HL-60 (cell line): ENCODE results near the gene PNMA1.

Experiments used
- DNase-seq, 2 experiments: peaks; one replicate each; pipeline ENCODE4 v3.0.0-alpha.2; 2010 to 2020; ENCODE audit warnings: low read depth in 1 of 2, low spot score in 1 of 2
- H3K27ac ChIP-seq: fragments of 250-450 bp; sonication (Bioruptor Pico); replicated peaks from 2 replicates; pipeline ENCODE4 v1.5.1; 2020; ENCODE audit warnings: mild to moderate bottlenecking, moderate library complexity
- H3K27me3 ChIP-seq: fragments of 250-450 bp; sonication (Bioruptor Pico); 2 replicates; pipeline ENCODE4 v1.5.1; 2021; ENCODE audit warnings: mild to moderate bottlenecking, moderate library complexity; ENCODE audit not compliant: insufficient read depth, poor library complexity, severe bottlenecking
- H3K4me3 ChIP-seq: replicated peaks from 2 replicates; pipeline ENCODE4 v1.5.1; 2011; ENCODE audit warnings: mild to moderate bottlenecking, control low read depth, low read length; ENCODE audit not compliant: insufficient read depth
- CTCF ChIP-seq: IDR thresholded peaks from one replicate; pipeline ENCODE4 v1.5.1; 2011; ENCODE audit warnings: low read length, control low read depth, inconsistent platforms; ENCODE audit not compliant: insufficient read depth
- GABPA ChIP-seq: IDR thresholded peaks from 2 replicates; pipeline ENCODE4 v1.6.1; 2012; ENCODE audit warnings: low read depth
- POLR2AphosphoS5 ChIP-seq: IDR thresholded peaks from 2 replicates; pipeline ENCODE4 v1.6.1; 2012; ENCODE audit warnings: low read depth
- REST ChIP-seq: IDR thresholded peaks from 2 replicates; pipeline ENCODE4 v1.6.1; 2012; ENCODE audit warnings: low read depth; ENCODE audit not compliant: insufficient replicate concordance
- SPI1 ChIP-seq: IDR thresholded peaks from 2 replicates; pipeline ENCODE4 v1.6.1; 2012; ENCODE audit warnings: low read depth, mild to moderate bottlenecking, borderline replicate concordance

PNMA1 gene

GRCh38 chr14:73729556-73730265 is 15.5 kb upstream of the PNMA1 start:
- no peak overlapping the region for H3K4me3 ChIP-seq
- H3K27me3 ChIP-seq: no peaks in the 10 kb centered on the region
- DNase-seq: no peak
- H3K27ac ChIP-seq: no peak overlapping the region
- TF ChIP-seq REST: no peak
- no peak for TF ChIP-seq SPI1
- TF ChIP-seq GABPA: no peak
- no peak for TF ChIP-seq CTCF
- no peak for TF ChIP-seq POLR2AphosphoS5

- Histone ChIP-seq H3K4me3 (no peak overlapping the region), H3K27ac (peak overlapping the region; percentile 40), H3K27me3 (no peaks in the 10 kb centered on the region)
- TF ChIP-seq REST (no peak), CTCF (peak; percentile 49), SPI1 (peak; percentile 86)
- peak in 1 of 2 experiments; percentile 86 for DNase-seq
These were observed 14.6 kb upstream of the PNMA1 start for GRCh38 chr14:73728717-73729330.

GRCh38 chr14:73727166-73727565 is 13.0 kb upstream of the PNMA1 start:
- no peak for DNase-seq
- H3K27ac ChIP-seq: no peak overlapping the region
- no peaks in the 10 kb centered on the region for H3K27me3 ChIP-seq
- TF ChIP-seq GABPA (no peak), CTCF (no peak), POLR2AphosphoS5 (no peak), SPI1 (no peak), REST (no peak)
- no peak overlapping the region for H3K4me3 ChIP-seq
